GM12878 (cell line): ENCODE measurements around the gene DENND1B. TPM values are rescaled to one million over a fixed set of nuclear protein-coding genes. Genes with fewer than 3 reads are reported as not detected.

Experiments used
- ATAC-seq: fragments of 200-7000 bp; cut with Tn5 transposase; 3 replicates; pipeline ENCODE4 v1.9.1; 2020; ENCODE audit warnings: mild to moderate bottlenecking, moderate library complexity
- BruUV-seq: library from RNA; stranded (reverse); fragments of 400-500 nt; replicated peaks from 2 replicates; lab custom pipeline; 2021; lab: Mats Ljungman, UMichigan
- CTCF ChIA-PET: fragments of 300-600 bp; sonication (Branson Sonifier 250); formaldehyde crosslinking; extraction: SDS; loops from one replicate; lab custom pipeline; 2021; ENCODE audit warnings: inconsistent platforms; lab: Yijun Ruan, JAX
- POLR2A ChIA-PET: fragments of 350-600 bp; formaldehyde crosslinking; extraction: SDS; loops from one replicate; lab custom pipeline; 2021; ENCODE audit warnings: inconsistent platforms; lab: Charles Lee
- RAD21 ChIA-PET: fragments of 300-600 bp; sonication (Branson Sonifier 250); formaldehyde crosslinking; loops from one replicate; lab custom pipeline; 2023; ENCODE audit warnings: antibody characterized with exemption; ENCODE audit not compliant: unreplicated experiment; lab: Charles Lee
- SMC1A ChIA-PET: fragments of 300-600 bp; sonication (Branson Sonifier 250); formaldehyde crosslinking; loops from one replicate; lab custom pipeline; 2023; ENCODE audit not compliant: unreplicated experiment, uncharacterized antibody; lab: Charles Lee
- DNase-seq: peaks from one replicate; pipeline ENCODE4 v3.0.0-alpha.2; 2011; ENCODE audit warnings: low read depth, low spot score
- FAIRE-seq: peaks from 3 replicates; lab custom pipeline; 2011; peaks lifted over from hg19 to GRCh38; lab: Jason Lieb, UNC
- H2AFZ ChIP-seq: 2 replicates; pipeline ENCODE4 v1.6.0; 2011; ENCODE audit warnings: low read depth, low read length, control low read depth; ENCODE audit not compliant: control insufficient read depth
- H3K27ac ChIP-seq: 2 replicates; pipeline ENCODE4 v1.5.1; 2011; ENCODE audit warnings: control low read depth; ENCODE audit not compliant: control insufficient read depth, insufficient read depth
- H3K27me3 ChIP-seq, 2 experiments: replicated peaks in 1 of 2; 2 replicates each; pipeline versions ENCODE4 v1.6.0 to v1.6.1; 2011; ENCODE audit warnings: low read length in 1 of 2; ENCODE audit not compliant: control insufficient read depth in 2 of 2, insufficient read depth in 2 of 2
- H3K36me3 ChIP-seq, 2 experiments: 2 replicates each; pipeline ENCODE4 v1.5.1; 2011; ENCODE audit warnings: low read length in 1 of 2; ENCODE audit not compliant: control insufficient read depth in 2 of 2, insufficient read depth in 2 of 2
- H3K4me1 ChIP-seq: 2 replicates; pipeline ENCODE4 v1.6.1; 2011; ENCODE audit warnings: mild to moderate bottlenecking, low read length, moderate library complexity, mixed read lengths; ENCODE audit not compliant: control insufficient read depth, insufficient read depth
- H3K4me2 ChIP-seq: 2 replicates; pipeline ENCODE4 v1.6.0; 2011; ENCODE audit warnings: control low read depth; ENCODE audit not compliant: control insufficient read depth, insufficient read depth
- H3K4me3 ChIP-seq: fragments of 200-600 bp; sonication (generic); 2 replicates; pipeline ENCODE4 v1.5.1; 2016
- H3K79me2 ChIP-seq: 2 replicates; pipeline ENCODE4 v1.6.0; 2011; ENCODE audit warnings: low read length; ENCODE audit not compliant: control insufficient read depth, insufficient read depth
- H3K9ac ChIP-seq: 2 replicates; pipeline ENCODE4 v1.8.0; 2011; ENCODE audit warnings: low read length, control low read depth, mixed read lengths; ENCODE audit not compliant: control insufficient read depth, insufficient read depth
- H3K9me3 ChIP-seq: replicated peaks from 3 replicates; pipeline ENCODE4 v1.5.1; 2011; ENCODE audit warnings: mild to moderate bottlenecking, low read length; ENCODE audit not compliant: control insufficient read depth, insufficient read depth
- H4K20me1 ChIP-seq: 2 replicates; pipeline ENCODE4 v1.6.0; 2011; ENCODE audit not compliant: control insufficient read depth, insufficient read depth
- CREM ChIP-seq: IDR thresholded peaks from 2 replicates; pipeline ENCODE4 v1.6.1; 2014; ENCODE audit warnings: antibody characterized with exemption, low read depth
- FOXK2 ChIP-seq: fragments of 450-650 bp; IDR thresholded peaks from 2 replicates; pipeline ENCODE4 v1.6.1; 2017; ENCODE audit warnings: mild to moderate bottlenecking, moderate library complexity
- IKZF2 ChIP-seq, 2 experiments: fragments of 450-650 bp; IDR thresholded peaks; 2 replicates each; pipeline ENCODE4 v1.6.1; 2017; ENCODE audit warnings: mild to moderate bottlenecking in 2 of 2, moderate library complexity in 2 of 2
- MYC ChIP-seq: IDR thresholded peaks from 2 replicates; pipeline ENCODE4 v1.6.1; 2011; ENCODE audit warnings: mild to moderate bottlenecking, low read length, moderate library complexity, inconsistent platforms; ENCODE audit not compliant: insufficient read depth, insufficient replicate concordance, insufficient read length, severe bottlenecking
- NRF1 ChIP-seq: conservative IDR thresholded peaks from 2 replicates; pipeline ENCODE4 v1.6.1; 2011; ENCODE audit warnings: mild to moderate bottlenecking, low read depth, low read length, improper control_type of control experiment
- PAX8 ChIP-seq: fragments of 450-650 bp; IDR thresholded peaks from 2 replicates; pipeline ENCODE4 v1.6.1; 2017; ENCODE audit warnings: mild to moderate bottlenecking, moderate library complexity
- POLR2A ChIP-seq: IDR thresholded peaks from 2 replicates; pipeline ENCODE4 v1.6.1; 2011; ENCODE audit warnings: low read depth, mild to moderate bottlenecking, low read length
- POLR2AphosphoS2 ChIP-seq: IDR thresholded peaks from 2 replicates; pipeline ENCODE4 v1.6.1; 2011; ENCODE audit warnings: low read depth, mild to moderate bottlenecking, low read length, improper control_type of control experiment, moderate library complexity
- RAD21 ChIP-seq: IDR thresholded peaks from 2 replicates; pipeline ENCODE4 v1.6.1; 2011; ENCODE audit warnings: mild to moderate bottlenecking, low read depth, low read length, moderate library complexity; ENCODE audit not compliant: insufficient read depth
- RCOR1 ChIP-seq: conservative IDR thresholded peaks from 2 replicates; pipeline ENCODE4 v1.6.1; 2012; ENCODE audit warnings: low read depth, low read length, improper control_type of control experiment
- SMARCA5 ChIP-seq: fragments of 450-650 bp; IDR thresholded peaks from 2 replicates; pipeline ENCODE4 v1.6.1; 2017; ENCODE audit warnings: mild to moderate bottlenecking
- SRF ChIP-seq, 2 experiments: IDR thresholded peaks; 2 replicates each; pipeline ENCODE4 v1.6.1; 2011; ENCODE audit warnings: low read depth in 2 of 2, low read length in 2 of 2, mild to moderate bottlenecking in 1 of 2, moderate library complexity in 1 of 2
- SUPT20H ChIP-seq: IDR thresholded peaks from 2 replicates; pipeline ENCODE4 v1.6.1; 2011; ENCODE audit warnings: low read depth, mild to moderate bottlenecking, low read length, moderate library complexity, borderline replicate concordance; ENCODE audit not compliant: control insufficient read depth
- YBX1 ChIP-seq: fragments of 450-650 bp; IDR thresholded peaks from 2 replicates; pipeline ENCODE4 v1.6.1; 2016; ENCODE audit warnings: antibody characterized with exemption
- ZNF274 ChIP-seq: IDR thresholded peaks from one replicate; pipeline ENCODE4 v1.8.0; 2011; ENCODE audit not compliant: insufficient read length, insufficient read depth
- WGBS: methylation state at CpG from one replicate; pipeline ENCODE4 v1.1.6; 2016; ENCODE audit warnings: low lambda C conversion rate; ENCODE audit not compliant: insufficient replicate concordance, insufficient coverage; ENCODE audit errors: missing lambda C conversion rate; 5-methylcytosine and 5-hydroxymethylcytosine counted together
- in situ Hi-C: fragments of 300-500 bp; cut with MboI; formaldehyde crosslinking; loops from 9 replicates; pipeline ENCODE4 v1.14.3; 2018; ENCODE audit warnings: mixed read lengths
- intact Hi-C: fragments of 100-400 bp; cut with micrococcal nuclease; formaldehyde crosslinking; loops from one replicate; pipeline ENCODE4 v1.14.2; 2022; ENCODE audit not compliant: unreplicated experiment
- polyA plus RNA-seq, 11 experiments: library from polyadenylated mRNA; depleted of rRNA in 4 of 11; unstranded in 6 of 11; stranded (reverse) in 5 of 11; fragments of >200 nt; fragmentation: Nextera tagmentation in 4 of 11; fragmentation: Illumina TruSeq in 1 of 11; extraction: Ambion mirVana in 4 of 11; extraction: Trizol in 1 of 11; gene quantifications; 1 replicate in 1 of 11; 2 replicates in 10 of 11; pipeline versions ENCODE4 v1.2.1 to v1.2.3, GENCODE V29; 2011 to 2016; ENCODE audit warnings: inconsistent platforms in 2 of 11, missing spikeins in 2 of 11, low read depth in 1 of 11
- total RNA-seq, 4 experiments: library from RNA; depleted of rRNA in 3 of 4; stranded (reverse); fragments of >200 nt in 3 of 4; fragmentation: Illumina TruSeq in 1 of 4; extraction: Trizol in 1 of 4; gene quantifications; 2 replicates each; pipeline versions ENCODE4 v1.2.1 to v1.2.3, GENCODE V29; 2013 to 2021
- TF ChIP-seq, protein P1 (sequence below): IDR thresholded peaks from 2 replicates; pipeline ENCODE4 v1.6.1; 2012; ENCODE audit warnings: low read depth, low read length, improper control_type of control experiment
- TF ChIP-seq, protein P2 (sequence below): fragments of 450-650 bp; IDR thresholded peaks from 2 replicates; pipeline ENCODE4 v1.6.1; 2017; ENCODE audit warnings: mild to moderate bottlenecking

The DENND1B gene
- total and polyA plus RNA-seq, 10 of the 15 experiments (the other 5 are each of a cell fraction or from before 2014, with no cell fraction given), result 1.7 to 10.7 (median 8.0) TPM

DNA sequence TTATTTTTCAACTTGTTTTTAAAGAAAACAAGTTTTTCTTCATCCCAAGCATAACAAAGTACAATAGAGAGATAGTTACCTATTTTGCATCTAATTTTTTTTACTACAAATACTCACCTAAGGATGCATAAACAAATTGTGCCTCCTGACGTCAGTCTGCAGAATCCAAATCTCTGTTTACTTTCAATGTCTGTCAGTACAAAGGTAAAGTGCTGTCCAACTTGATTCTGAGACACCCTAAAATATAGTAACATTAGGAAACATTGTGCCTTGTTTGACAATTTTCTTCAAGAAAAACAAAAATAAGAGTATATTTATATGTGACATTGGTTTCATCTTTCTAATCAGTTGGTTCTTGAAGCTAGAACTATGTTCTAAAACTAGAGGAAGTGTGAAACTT is 103.4 kb downstream of the DENND1B start (continued):
- no peak for TF ChIP-seq SRF (IDR thresholded peaks at IDR 0.05; ENCODE audit: low read depth in 2 of 2, low read length in 2 of 2)

DNA sequence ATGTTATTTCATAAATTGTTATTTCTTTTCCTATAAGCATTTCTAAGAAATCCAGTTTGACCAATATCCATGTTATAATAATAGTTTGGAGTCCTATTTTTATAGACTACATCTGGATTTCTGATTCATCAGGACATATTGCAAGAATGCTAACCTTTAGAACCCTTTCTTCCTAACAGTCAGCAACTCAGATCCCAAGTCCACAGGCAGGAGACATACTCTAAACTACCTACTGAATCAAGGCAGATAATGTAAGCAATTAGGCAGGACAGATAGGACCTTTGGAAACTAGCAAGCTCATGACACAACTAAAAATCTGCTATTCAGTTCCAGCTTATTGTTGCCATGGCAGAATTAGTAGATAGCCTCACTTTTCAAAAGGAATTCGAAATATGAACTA is 104.1 kb downstream of the DENND1B start:
- ATAC-seq (no peak), FAIRE-seq (no peak), DNase-seq (no peak)
- no peak overlapping the region for H3K27ac ChIP-seq
- H3K4me1 ChIP-seq, result no peaks in the 10 kb centered on the region
- no TSS peak for BruUV-seq
- H3K79me2 ChIP-seq, result no peaks in the 10 kb centered on the region
- in situ Hi-C loops (no loop called here), intact Hi-C loops (no loop called here)
- H3K4me2 ChIP-seq, result no peak overlapping the region
- H4K20me1 ChIP-seq, result no peaks in the 10 kb centered on the region
- no peak overlapping the region for H3K9ac ChIP-seq
- H3K9me3 ChIP-seq, result no peaks in the 10 kb centered on the region
- ChIA-PET POLR2A (interaction anchor here (0.5 kb wide), 1 partner anchor 32 kb away, joined by 3 read pairs; no protein-coding TSS in a partner anchor), RAD21 (no interaction called here), SMC1A (interaction anchor here (1.3 kb wide), 1 partner anchor 17 kb away, joined by 5 read pairs; no protein-coding TSS in a partner anchor), CTCF (interaction anchor here (1.8 kb wide), 1 partner anchor 197 kb away, joined by 5 read pairs; no protein-coding TSS in a partner anchor)
- H2AFZ ChIP-seq, result no peak overlapping the region
- TF ChIP-seq POLR2AphosphoS2, result no peak
- no peak for TF ChIP-seq RAD21
- TF ChIP-seq POLR2A, result no peak
- no peak for TF ChIP-seq ZNF274
- no peak for TF ChIP-seq MYC
- no peak for TF ChIP-seq SUPT20H
- TF ChIP-seq CREM, result no peak
- no peak for TF ChIP-seq NRF1
- no peak for TF ChIP-seq YBX1
- no peak for TF ChIP-seq FOXK2
- TF ChIP-seq, protein P1, sequence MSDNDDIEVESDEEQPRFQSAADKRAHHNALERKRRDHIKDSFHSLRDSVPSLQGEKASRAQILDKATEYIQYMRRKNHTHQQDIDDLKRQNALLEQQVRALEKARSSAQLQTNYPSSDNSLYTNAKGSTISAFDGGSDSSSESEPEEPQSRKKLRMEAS, result no peak
- TF ChIP-seq IKZF2 (IDR thresholded peaks at IDR 0.05), result no peak
- TF ChIP-seq SMARCA5, result no peak
- no peak for TF ChIP-seq RCOR1
- TF ChIP-seq PAX8, result no peak
- TF ChIP-seq, protein P2, sequence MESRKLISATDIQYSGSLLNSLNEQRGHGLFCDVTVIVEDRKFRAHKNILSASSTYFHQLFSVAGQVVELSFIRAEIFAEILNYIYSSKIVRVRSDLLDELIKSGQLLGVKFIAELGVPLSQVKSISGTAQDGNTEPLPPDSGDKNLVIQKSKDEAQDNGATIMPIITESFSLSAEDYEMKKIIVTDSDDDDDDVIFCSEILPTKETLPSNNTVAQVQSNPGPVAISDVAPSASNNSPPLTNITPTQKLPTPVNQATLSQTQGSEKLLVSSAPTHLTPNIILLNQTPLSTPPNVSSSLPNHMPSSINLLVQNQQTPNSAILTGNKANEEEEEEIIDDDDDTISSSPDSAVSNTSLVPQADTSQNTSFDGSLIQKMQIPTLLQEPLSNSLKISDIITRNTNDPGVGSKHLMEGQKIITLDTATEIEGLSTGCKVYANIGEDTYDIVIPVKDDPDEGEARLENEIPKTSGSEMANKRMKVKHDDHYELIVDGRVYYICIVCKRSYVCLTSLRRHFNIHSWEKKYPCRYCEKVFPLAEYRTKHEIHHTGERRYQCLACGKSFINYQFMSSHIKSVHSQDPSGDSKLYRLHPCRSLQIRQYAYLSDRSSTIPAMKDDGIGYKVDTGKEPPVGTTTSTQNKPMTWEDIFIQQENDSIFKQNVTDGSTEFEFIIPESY, result no peak
- 12% methylated on average over 1 of the region's 1 CpG for WGBS
- H3K27me3 ChIP-seq, result no peaks in the 10 kb centered on the region
- H3K4me3 ChIP-seq, result no peak overlapping the region
- H3K36me3 ChIP-seq, result no peaks in the 10 kb centered on the region
